Keratinocyte (primary cell): Measurements from ENCODE around the gene FRY. TPM values are rescaled to one million over a fixed set of nuclear protein-coding genes. Genes with fewer than 3 reads are reported as not detected.

Experiments
- DNase-seq: peaks from one replicate; pipeline ENCODE4 v3.0.0-alpha.2; 2011; ENCODE audit warnings: low read depth, missing footprints, low spot score
- FAIRE-seq: peaks from 2 replicates; lab custom pipeline; 2011; peaks lifted over from hg19 to GRCh38; lab: Jason Lieb, UNC
- H2AFZ ChIP-seq: 2 replicates; pipeline ENCODE4 v1.6.0; 2012; ENCODE audit warnings: low read length, control low read depth, inconsistent platforms; ENCODE audit not compliant: control insufficient read depth
- H3K27ac ChIP-seq: 2 replicates; pipeline ENCODE4 v1.5.1; 2011; ENCODE audit warnings: low read length; ENCODE audit not compliant: control insufficient read depth, insufficient read depth
- H3K27me3 ChIP-seq: 3 replicates; pipeline ENCODE4 v1.6.0; 2011; ENCODE audit warnings: low read length; ENCODE audit not compliant: control insufficient read depth, insufficient read depth; ENCODE audit errors: extremely low read depth
- H3K36me3 ChIP-seq, 2 experiments: 2 replicates in 1 of 2; 3 replicates in 1 of 2; pipeline ENCODE4 v1.5.1; 2011; ENCODE audit warnings: low read length in 2 of 2, mild to moderate bottlenecking in 1 of 2; ENCODE audit not compliant: control insufficient read depth in 2 of 2, insufficient read depth in 2 of 2; ENCODE audit errors: extremely low read depth in 1 of 2
- H3K4me1 ChIP-seq: 3 replicates; pipeline ENCODE4 v1.5.1; 2011; ENCODE audit warnings: low read length; ENCODE audit not compliant: control insufficient read depth, insufficient read depth; ENCODE audit errors: extremely low read depth
- H3K4me2 ChIP-seq: 3 replicates; pipeline ENCODE4 v1.6.0; 2011; ENCODE audit warnings: low read depth, low read length; ENCODE audit not compliant: control insufficient read depth, insufficient read depth; ENCODE audit errors: extremely low read depth
- H3K4me3 ChIP-seq, 3 experiments: fragments of 200-600 bp in 1 of 3; sonication (generic) in 1 of 3; 2 replicates in 2 of 3; 3 replicates in 1 of 3; pipeline ENCODE4 v1.5.1; 2011 to 2016; ENCODE audit warnings: low read length in 3 of 3, mild to moderate bottlenecking in 3 of 3, control low read depth in 2 of 3, inconsistent platforms in 1 of 3, low read depth in 1 of 3, mixed read lengths in 1 of 3, mixed run types in 1 of 3, moderate library complexity in 1 of 3; ENCODE audit not compliant: control insufficient read depth in 2 of 3, insufficient read depth in 2 of 3; ENCODE audit errors: extremely low read depth in 1 of 3
- H3K79me2 ChIP-seq: 2 replicates; pipeline ENCODE4 v1.6.0; 2012; ENCODE audit warnings: low read length; ENCODE audit not compliant: control insufficient read depth, insufficient read depth
- H3K9ac ChIP-seq: 3 replicates; pipeline ENCODE4 v1.6.0; 2011; ENCODE audit warnings: low read length; ENCODE audit not compliant: control insufficient read depth, insufficient read depth; ENCODE audit errors: extremely low read depth
- H3K9me1 ChIP-seq: 3 replicates; pipeline ENCODE4 v1.6.0; 2011; ENCODE audit warnings: low read length; ENCODE audit not compliant: control insufficient read depth, insufficient read depth; ENCODE audit errors: extremely low read depth
- H3K9me3 ChIP-seq: 2 replicates; pipeline ENCODE4 v1.5.1; 2012; ENCODE audit warnings: low read depth, low read length; ENCODE audit not compliant: control insufficient read depth
- H4K20me1 ChIP-seq: 3 replicates; pipeline ENCODE4 v1.6.0; 2011; ENCODE audit warnings: low read length; ENCODE audit not compliant: control insufficient read depth, insufficient read depth; ENCODE audit errors: extremely low read depth
- CTCF ChIP-seq, 3 experiments: IDR thresholded peaks in 1 of 3; conservative IDR thresholded peaks in 1 of 3; optimal IDR thresholded peaks in 1 of 3; 2 replicates in 2 of 3; 3 replicates in 1 of 3; pipeline versions ENCODE3 to v1.5.1; 2011; ENCODE audit warnings: low read length in 3 of 3, mild to moderate bottlenecking in 3 of 3, moderate library complexity in 2 of 3, control low read depth in 1 of 3, inconsistent platforms in 1 of 3; ENCODE audit not compliant: insufficient read depth in 2 of 3; ENCODE audit errors: extremely low read depth in 1 of 3
- EZH2 ChIP-seq: IDR thresholded peaks from one replicate; pipeline ENCODE4 v1.6.1; 2012; ENCODE audit warnings: inconsistent platforms, mild to moderate bottlenecking, low read length, moderate library complexity
- dilution Hi-C: fragments of 300-500 bp; cut with MboI; formaldehyde crosslinking; loops from one replicate; pipeline ENCODE4 v1.7.0; 2020; ENCODE audit warnings: low sequenced_read_pairs; ENCODE audit not compliant: extremely low pct_ligation_motif_present
- polyA plus RNA-seq, 5 experiments: library from polyadenylated mRNA; depleted of rRNA in 3 of 5; stranded (reverse) in 3 of 5; stranded (forward) in 1 of 5; unstranded in 1 of 5; fragments of >200 nt; gene quantifications; 1 replicate in 1 of 5; 2 replicates in 3 of 5; 3 replicates in 1 of 5; pipeline versions ENCODE4 v1.2.1 to v1.2.3, GENCODE V29; 2011 to 2012; ENCODE audit warnings: missing spikeins in 2 of 5, low read depth in 1 of 5, low replicate concordance in 1 of 5

Gene FRY
- polyA plus RNA-seq, 1 donor (not counting 4 experiments of a cell fraction or from before 2014, with no cell fraction given): 0.80 TPM

GRCh38 chr13:32229443-32229842, 197.9 kb downstream of the FRY start:
- no peak overlapping the region for H3K4me3 ChIP-seq
- no peak overlapping the region for H3K9ac ChIP-seq
- no peaks in the 10 kb centered on the region for H3K9me3 ChIP-seq
- no peaks in the 10 kb centered on the region for H3K79me2 ChIP-seq
- dilution Hi-C loops: no loop called here
- no peaks in the 10 kb centered on the region for H3K9me1 ChIP-seq
- no peak for TF ChIP-seq CTCF (optimal IDR thresholded peaks at IDR 0.05 in 1 of 3, IDR thresholded peaks at IDR 0.05 in 1 of 3, conservative IDR thresholded peaks at IDR 0.05 in 1 of 3; ENCODE audit: extremely low read depth in 1 of 3, insufficient read depth in 2 of 3, low read length in 3 of 3)
- no peak for TF ChIP-seq EZH2
- no peaks in the 10 kb centered on the region for H3K36me3 ChIP-seq
- FAIRE-seq: no peak
- no peaks in the 10 kb centered on the region for H3K27me3 ChIP-seq
- H3K27ac ChIP-seq: no peak overlapping the region
- DNase-seq: no peak
- H4K20me1 ChIP-seq: no peaks in the 10 kb centered on the region
- H3K4me1 ChIP-seq: no peaks in the 10 kb centered on the region
- no peak overlapping the region for H3K4me2 ChIP-seq
- no peak overlapping the region for H2AFZ ChIP-seq

GRCh38 chr13:32232263-32232662, 200.7 kb downstream of the FRY start:
- no peak for FAIRE-seq

More at GRCh38 chr13:32232263-32232662, 200.7 kb downstream of the FRY start:
- H2AFZ ChIP-seq: no peak overlapping the region
- H3K4me1 ChIP-seq: no peaks in the 10 kb centered on the region
- dilution Hi-C loops: no loop called here
- no peak for DNase-seq
- H3K9me3 ChIP-seq: no peaks in the 10 kb centered on the region
- H3K9me1 ChIP-seq: no peaks in the 10 kb centered on the region
- no peak overlapping the region for H3K27ac ChIP-seq
- H4K20me1 ChIP-seq: no peaks in the 10 kb centered on the region
- H3K4me2 ChIP-seq: no peak overlapping the region
- H3K9ac ChIP-seq: no peak overlapping the region
- no peaks in the 10 kb centered on the region for H3K79me2 ChIP-seq
- no peak overlapping the region for H3K4me3 ChIP-seq
- no peaks in the 10 kb centered on the region for H3K36me3 ChIP-seq
- no peak for TF ChIP-seq CTCF (optimal IDR thresholded peaks at IDR 0.05 in 1 of 3, IDR thresholded peaks at IDR 0.05 in 1 of 3, conservative IDR thresholded peaks at IDR 0.05 in 1 of 3; ENCODE audit: extremely low read depth in 1 of 3, insufficient read depth in 2 of 3, low read length in 3 of 3)
- no peak for TF ChIP-seq EZH2
- no peaks in the 10 kb centered on the region for H3K27me3 ChIP-seq
